Gastrocnemius medialis (tissue), 4 donors: ENCODE measurements around the gene TMEM234. TPM values are rescaled to one million over a fixed set of nuclear protein-coding genes. Genes with fewer than 3 reads are reported as not detected.

Experiments used
- ATAC-seq, 2 donors: fragments of 150-250 bp; one replicate each; pipeline ENCODE4 v1.9.1; 2016
- DNase-seq, 2 donors: peaks; one replicate each; pipeline ENCODE4 v3.0.0-alpha.2; 2019
- H3K27ac ChIP-seq, 4 donors: fragments of 200-600 bp; sonication (generic); 1 replicate in 1 of 4; 2 replicates in 3 of 4; pipeline ENCODE4 v1.5.1; 2016 to 2018; ENCODE audit warnings: mild to moderate bottlenecking in 2 of 4, moderate library complexity in 1 of 4
- H3K27me3 ChIP-seq, 3 donors: fragments of 200-600 bp; sonication (generic) in 2 of 3; 1 replicate in 1 of 3; 2 replicates in 2 of 3; pipeline versions ENCODE4 v1.5.1 to v1.6.0; 2016 to 2019; ENCODE audit warnings: mild to moderate bottlenecking in 1 of 3, moderate library complexity in 1 of 3
- H3K36me3 ChIP-seq, 2 donors: fragments of 200-600 bp; sonication (generic) in 1 of 2; one replicate each; pipeline ENCODE4 v1.5.1; 2017 to 2018
- H3K4me1 ChIP-seq, 2 donors: fragments of 200-600 bp; sonication (generic) in 1 of 2; one replicate each; pipeline ENCODE4 v1.5.1; 2016 to 2017; ENCODE audit warnings: mild to moderate bottlenecking in 2 of 2
- H3K4me3 ChIP-seq, 4 donors: fragments of 200-600 bp; sonication (generic) in 3 of 4; 1 replicate in 1 of 4; 2 replicates in 3 of 4; pipeline ENCODE4 v1.5.1; 2016 to 2019; ENCODE audit warnings: mild to moderate bottlenecking in 2 of 4
- H3K9me3 ChIP-seq, 3 donors: fragments of 200-600 bp; sonication (generic) in 2 of 3; 1 replicate in 1 of 3; 2 replicates in 2 of 3; pipeline ENCODE4 v1.5.1; 2016 to 2019
- POLR2A ChIP-seq, 2 donors: fragments of 450-650 bp; IDR thresholded peaks; one replicate each; pipeline ENCODE4 v1.6.1; 2017; ENCODE audit warnings: antibody characterized with exemption in 2 of 2, mild to moderate bottlenecking in 2 of 2, moderate library complexity in 2 of 2
- in situ Hi-C, 4 donors: fragments of 200-750 bp; cut with MboI; loops; one replicate each; pipeline versions ENCODE4 v1.15.0 to v1.8.0; 2017; ENCODE audit warnings: low sequenced_read_pairs in 4 of 4
- intact Hi-C: fragments of 100-400 bp; cut with DNase I; formaldehyde crosslinking; loops from one replicate; pipeline ENCODE4 v1.15.1; 2023; ENCODE audit warnings: low total_unique reads
- total RNA-seq, 4 donors: library from RNA; depleted of rRNA; stranded (reverse); fragments of >200 nt; gene quantifications; one replicate each; pipeline versions ENCODE4 v1.1.0 to v1.2.3, GENCODE V29; 2016
- TF ChIP-seq, protein P1 (sequence below), 5 experiments: fragments of 450-650 bp in 3 of 5; fragments of 200-600 bp in 2 of 5; sonication (generic) in 2 of 5; IDR thresholded peaks in 4 of 5; conservative IDR thresholded peaks in 1 of 5; 1 replicate in 4 of 5; 2 replicates in 1 of 5; pipeline ENCODE4 v1.5.1; 2016 to 2019; ENCODE audit warnings: antibody characterized with exemption in 5 of 5, mild to moderate bottlenecking in 3 of 5, moderate library complexity in 3 of 5

The TMEM234 gene
- total RNA-seq, 4 donors from 2014 or later = 1.6 to 4.6 (median 4.4) TPM

DNA sequence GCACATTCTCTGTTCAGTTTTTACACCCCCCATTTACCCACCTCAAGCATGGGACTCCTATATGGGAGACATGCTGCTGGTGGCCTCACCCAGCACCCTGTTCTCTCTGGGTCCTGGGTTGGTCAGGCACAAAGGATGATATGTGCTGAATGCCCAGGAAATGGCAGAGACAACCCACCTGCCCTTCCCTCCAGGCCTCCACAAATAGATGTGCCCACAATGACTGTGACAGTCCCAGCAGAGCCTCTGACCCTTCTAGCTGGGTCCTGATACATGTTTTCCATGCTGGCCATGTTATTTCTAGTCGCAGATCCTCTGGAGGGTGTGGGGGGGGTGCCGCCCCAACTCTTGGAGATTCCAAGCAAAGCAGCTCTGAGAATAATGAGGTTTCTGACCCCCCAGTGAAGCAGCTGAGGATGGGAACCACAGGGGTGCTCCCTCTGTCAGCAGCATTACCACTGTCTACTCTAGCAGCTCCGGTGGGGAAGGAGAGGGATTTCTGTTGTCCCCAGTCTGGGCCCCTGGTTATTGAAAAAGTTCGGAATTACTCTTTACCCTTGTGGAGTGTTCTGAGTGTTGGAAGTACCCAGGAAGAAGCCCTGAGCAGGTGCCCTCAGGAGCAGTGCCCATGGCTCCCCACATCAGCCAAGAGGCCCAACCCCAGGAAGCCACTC is 23.0 kb downstream of the TMEM234 start:
- ATAC-seq = no peak
- in situ Hi-C loops (no loop called here), intact Hi-C loops (no loop called here)
- Histone ChIP-seq H3K27ac (peak overlapping the region; percentile 86 to 99 (median 94)), H3K36me3 (peaks cover 1 to 22% of the 10 kb centered on the region in 2 donors), H3K4me3 (peak overlapping the region in 2 of 4 donors; percentile 25 to 72), H3K27me3 (no peaks in the 10 kb centered on the region), H3K4me1 (peaks cover 44 to 64% of the 10 kb centered on the region in 2 donors), H3K9me3 (no peaks in the 10 kb centered on the region)
- DNase-seq = no peak
- TF ChIP-seq POLR2A (IDR thresholded peaks at IDR 0.05) = no peak
- TF ChIP-seq, protein P1, sequence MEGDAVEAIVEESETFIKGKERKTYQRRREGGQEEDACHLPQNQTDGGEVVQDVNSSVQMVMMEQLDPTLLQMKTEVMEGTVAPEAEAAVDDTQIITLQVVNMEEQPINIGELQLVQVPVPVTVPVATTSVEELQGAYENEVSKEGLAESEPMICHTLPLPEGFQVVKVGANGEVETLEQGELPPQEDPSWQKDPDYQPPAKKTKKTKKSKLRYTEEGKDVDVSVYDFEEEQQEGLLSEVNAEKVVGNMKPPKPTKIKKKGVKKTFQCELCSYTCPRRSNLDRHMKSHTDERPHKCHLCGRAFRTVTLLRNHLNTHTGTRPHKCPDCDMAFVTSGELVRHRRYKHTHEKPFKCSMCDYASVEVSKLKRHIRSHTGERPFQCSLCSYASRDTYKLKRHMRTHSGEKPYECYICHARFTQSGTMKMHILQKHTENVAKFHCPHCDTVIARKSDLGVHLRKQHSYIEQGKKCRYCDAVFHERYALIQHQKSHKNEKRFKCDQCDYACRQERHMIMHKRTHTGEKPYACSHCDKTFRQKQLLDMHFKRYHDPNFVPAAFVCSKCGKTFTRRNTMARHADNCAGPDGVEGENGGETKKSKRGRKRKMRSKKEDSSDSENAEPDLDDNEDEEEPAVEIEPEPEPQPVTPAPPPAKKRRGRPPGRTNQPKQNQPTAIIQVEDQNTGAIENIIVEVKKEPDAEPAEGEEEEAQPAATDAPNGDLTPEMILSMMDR (IDR thresholded peaks at IDR 0.05 in 4 of 5, conservative IDR thresholded peaks at IDR 0.05 in 1 of 5) = no peak

DNA sequence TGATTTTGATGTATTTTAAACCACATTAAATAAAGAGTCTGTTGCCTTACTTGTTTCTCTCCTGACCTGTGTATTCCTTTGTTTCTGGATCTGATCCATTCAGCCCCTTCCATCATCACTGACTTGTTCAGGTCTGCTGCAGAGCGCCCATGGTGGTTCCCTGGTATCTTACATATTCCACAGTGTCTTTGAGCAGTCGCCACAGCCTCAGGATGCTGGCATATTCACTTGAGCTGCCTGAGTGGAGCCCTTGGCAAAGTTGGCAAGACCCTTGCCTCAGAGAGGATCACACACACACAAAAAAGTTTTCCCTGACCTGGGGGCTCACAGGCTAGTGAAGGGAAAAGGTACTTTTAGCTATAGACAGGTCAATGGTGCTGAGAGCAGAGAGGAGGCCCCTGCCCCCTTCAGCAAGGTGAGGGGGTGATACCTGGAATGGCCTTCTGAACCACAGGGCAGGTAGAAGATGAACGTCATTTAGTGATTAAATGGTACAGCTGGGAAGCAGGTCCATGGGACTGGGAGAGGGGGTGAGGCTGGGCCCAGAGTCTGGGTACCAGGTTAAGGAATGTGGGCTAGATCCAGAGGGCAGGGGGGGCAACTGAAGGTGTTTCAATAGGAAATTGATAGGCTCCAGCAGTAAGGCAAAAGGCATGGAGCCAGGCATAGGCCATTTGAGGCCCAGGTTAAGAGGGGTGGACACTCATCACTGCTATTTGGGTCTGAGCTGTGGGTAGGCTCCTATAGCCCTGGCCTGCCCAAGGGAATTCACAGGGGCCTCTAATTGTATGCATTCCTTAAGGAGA is 23.7 kb downstream of the TMEM234 start:
- intact Hi-C loops (no loop called here), in situ Hi-C loops (no loop called here)
- Histone ChIP-seq H3K27me3 (no peaks in the 10 kb centered on the region), H3K9me3 (no peaks in the 10 kb centered on the region), H3K27ac (peak overlapping the region; percentile 86 to 99 (median 94)), H3K4me3 (no peak overlapping the region), H3K4me1 (peaks cover 44 to 64% of the 10 kb centered on the region in 2 donors), H3K36me3 (peaks cover 3 to 30% of the 10 kb centered on the region in 2 donors)
- DNase-seq (no peak), ATAC-seq (no peak)
- TF ChIP-seq, protein P1 (IDR thresholded peaks at IDR 0.05 in 4 of 5, conservative IDR thresholded peaks at IDR 0.05 in 1 of 5) = no peak
- no peak for TF ChIP-seq POLR2A (IDR thresholded peaks at IDR 0.05)

- intact Hi-C loops = no loop called here
- Histone ChIP-seq H3K27me3 (no peaks in the 10 kb centered on the region), H3K36me3 (peaks cover 3 to 36% of the 10 kb centered on the region in 2 donors), H3K27ac (peak overlapping the region; percentile 86 to 99 (median 94)), H3K4me1 (peaks cover 44 to 64% of the 10 kb centered on the region in 2 donors), H3K9me3 (no peaks in the 10 kb centered on the region), H3K4me3 (no peak overlapping the region)
- TF ChIP-seq, protein P1 (IDR thresholded peaks at IDR 0.05 in 4 of 5, conservative IDR thresholded peaks at IDR 0.05 in 1 of 5) = no peak
- no peak for TF ChIP-seq POLR2A (IDR thresholded peaks at IDR 0.05)
- DNase-seq (peak in 1 of 2 donors; percentile 58), ATAC-seq (no peak)
- in situ Hi-C loops = no loop called here
Measured at GRCh38 chr1:32197837-32198236, 24.3 kb downstream of the TMEM234 start.

DNA sequence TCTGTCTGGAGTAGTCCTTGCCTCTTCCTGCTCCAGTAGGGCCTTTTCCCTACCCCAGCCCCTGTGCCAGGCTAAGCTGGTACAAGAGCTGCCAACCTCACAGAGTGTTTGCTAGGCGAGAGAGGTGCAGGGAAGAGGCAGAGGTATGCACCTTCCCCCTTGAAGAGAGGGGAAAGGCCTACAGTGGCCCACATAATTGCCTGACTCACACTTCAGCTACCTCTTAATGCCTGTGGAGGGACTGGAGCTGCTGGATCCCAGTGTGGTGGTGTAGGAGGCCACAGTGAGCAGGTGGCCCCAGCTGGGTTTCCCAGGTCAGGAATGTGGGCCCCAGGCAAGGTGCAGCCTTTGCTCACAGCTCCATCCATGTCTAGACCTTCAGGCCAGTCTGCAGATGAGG is 25.1 kb downstream of the TMEM234 start:
- TF ChIP-seq, protein P1 (IDR thresholded peaks at IDR 0.05 in 4 of 5, conservative IDR thresholded peaks at IDR 0.05 in 1 of 5) = no peak
- no peak for TF ChIP-seq POLR2A (IDR thresholded peaks at IDR 0.05)
- H3K4me3 ChIP-seq = no peak overlapping the region
- H3K4me1 ChIP-seq = peaks cover 44 to 57% of the 10 kb centered on the region in 2 donors
- no peaks in the 10 kb centered on the region for H3K9me3 ChIP-seq
- ATAC-seq (no peak), DNase-seq (no peak)
- intact Hi-C loops (no loop called here), in situ Hi-C loops (no loop called here)
- H3K27ac ChIP-seq = peak overlapping the region; percentile 86 to 99 (median 94)
- H3K36me3 ChIP-seq = peaks cover 3 to 43% of the 10 kb centered on the region in 2 donors
- H3K27me3 ChIP-seq = no peaks in the 10 kb centered on the region
